HG03571 (cell line): ENCODE measurements around the gene SIKE1.
"Not testable (repeated sequence)": the region's sequence is repeated elsewhere in the genome, so short reads cannot be mapped to it uniquely, and the experiment has no call there.

Experiments used
- ATAC-seq: cut with Tn5 transposase; IDR thresholded peaks from one replicate; pipeline ENCODE4 v1.9.1; 2021; ENCODE audit not compliant: unreplicated experiment

SIKE1 gene

DNA sequence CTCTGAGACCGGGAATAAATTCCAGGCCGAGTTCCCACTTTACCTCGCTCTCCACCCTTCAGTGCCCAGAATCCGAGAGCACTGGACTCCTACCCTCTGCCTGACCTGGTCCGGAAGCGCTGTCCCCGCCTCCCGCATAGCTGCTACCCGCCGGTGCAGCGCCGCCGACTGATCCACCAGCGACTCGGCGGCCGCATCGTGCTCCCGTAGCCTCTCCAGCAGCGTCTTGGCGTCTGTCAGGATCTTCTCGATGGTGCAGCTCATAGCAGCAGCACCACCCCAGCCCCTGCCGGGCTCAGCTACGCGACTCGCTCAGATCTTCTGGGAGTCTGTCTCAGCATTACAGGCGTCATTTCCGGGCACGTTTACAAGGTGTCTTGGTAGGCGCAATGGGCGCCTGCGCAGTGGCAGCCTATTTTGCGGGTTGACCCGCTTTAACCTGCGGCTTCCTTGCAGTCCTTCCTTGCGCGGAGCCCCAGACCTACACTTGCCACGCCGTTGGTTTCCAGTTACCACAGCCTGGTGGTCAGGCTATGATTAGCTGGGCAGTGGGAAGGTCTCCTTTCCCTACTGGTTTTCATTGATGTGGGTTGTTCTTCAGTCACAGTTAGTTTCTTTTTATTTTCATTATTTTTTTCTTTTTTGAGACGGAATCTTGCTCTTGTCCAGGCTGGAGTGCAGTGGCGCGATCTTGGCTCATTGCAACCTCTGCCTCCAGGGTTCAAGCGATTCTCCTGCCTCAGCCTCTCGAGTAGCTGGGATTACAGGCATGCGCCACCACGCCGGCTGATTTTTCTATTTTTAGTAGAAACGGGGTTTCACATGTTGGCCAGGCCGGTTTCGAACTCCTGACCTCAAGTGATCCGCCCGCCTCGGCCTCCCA lies at the start of gene SIKE1:
TSS of gene SIKE1 (minus strand) at position 342 of the 883 bp plus-strand sequence. CDS start at position 264, 78 bp downstream.
- peak; percentile 97 for ATAC-seq

DNA sequence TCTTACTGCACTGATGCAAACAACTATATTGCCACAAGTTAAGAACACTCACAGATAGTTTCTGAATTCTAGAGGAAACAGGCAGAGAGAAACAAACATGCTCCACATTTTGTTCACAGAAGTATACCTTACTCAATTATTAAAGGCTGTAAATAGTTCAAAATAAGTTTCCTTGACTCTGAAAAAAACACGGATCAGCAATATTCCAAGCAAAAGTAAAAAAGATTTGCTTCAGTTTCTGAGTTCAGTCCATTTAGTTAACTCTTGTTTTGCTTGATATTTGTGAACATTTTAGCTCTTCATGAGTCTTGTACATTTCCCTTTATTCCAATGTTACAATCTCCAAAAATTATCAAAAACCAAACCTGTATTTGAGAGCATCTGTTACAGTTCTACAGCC lies 49.6 kb upstream of the SIKE1 start:
- ATAC-seq, result not testable (repeated sequence)

DNA sequence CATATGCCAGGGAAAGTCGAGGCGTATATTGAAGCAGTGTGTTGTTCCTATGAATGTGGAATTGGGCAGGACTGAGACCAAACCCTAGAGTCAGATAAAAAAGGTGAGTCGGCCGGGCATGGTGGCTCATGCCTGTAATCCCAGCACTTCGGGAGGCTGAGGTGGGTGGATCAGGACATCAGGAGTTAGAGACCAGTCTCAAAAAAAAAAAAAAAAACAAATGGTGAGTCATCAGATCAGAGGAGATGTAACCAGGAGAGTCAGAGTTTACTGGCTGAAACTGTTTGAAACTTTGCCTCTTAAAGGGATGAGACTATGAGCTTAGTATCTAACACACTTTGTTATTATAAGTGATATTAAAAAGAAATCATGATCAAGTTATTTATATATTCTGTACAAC lies 47.8 kb upstream of the SIKE1 start:
- no peak for ATAC-seq

DNA sequence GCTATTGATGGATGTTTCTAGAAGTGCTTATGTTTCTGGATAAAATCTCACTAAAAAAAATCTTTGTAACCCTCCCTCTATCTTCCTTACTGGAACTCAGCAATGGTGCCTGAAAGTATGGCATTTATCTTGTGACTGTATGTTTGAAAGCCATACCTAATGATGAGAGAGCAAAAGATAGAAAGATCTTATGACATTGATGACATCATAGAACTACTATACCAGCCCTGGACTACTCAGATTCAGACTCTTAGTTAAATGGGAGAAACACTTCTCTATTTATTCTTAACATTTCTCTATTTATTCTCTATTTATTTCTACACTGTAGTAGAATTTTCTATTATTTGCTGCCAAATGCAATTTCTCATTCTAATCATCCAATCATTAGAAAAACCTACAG lies 41.5 kb upstream of the SIKE1 start:
- ATAC-seq, result no peak

DNA sequence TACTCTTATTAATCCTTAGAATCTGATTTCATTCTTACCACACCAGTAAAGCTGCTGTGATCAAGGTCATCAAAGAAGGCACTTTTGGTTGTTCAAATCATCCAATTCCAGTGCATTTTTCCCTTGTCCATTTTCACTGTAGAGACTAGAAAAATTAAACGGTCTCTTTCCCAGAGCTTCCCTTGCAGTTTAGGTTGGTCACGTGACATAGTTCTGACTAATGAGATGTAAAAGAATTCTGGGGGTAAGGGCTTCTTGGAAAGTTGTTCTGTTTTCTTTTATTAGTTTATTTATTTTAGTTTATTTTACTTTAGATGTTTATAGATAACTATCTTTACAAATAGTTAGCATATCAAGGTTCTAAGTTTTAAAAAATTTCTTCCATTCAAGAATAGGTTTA lies 39.9 kb upstream of the SIKE1 start:
- no peak for ATAC-seq

DNA sequence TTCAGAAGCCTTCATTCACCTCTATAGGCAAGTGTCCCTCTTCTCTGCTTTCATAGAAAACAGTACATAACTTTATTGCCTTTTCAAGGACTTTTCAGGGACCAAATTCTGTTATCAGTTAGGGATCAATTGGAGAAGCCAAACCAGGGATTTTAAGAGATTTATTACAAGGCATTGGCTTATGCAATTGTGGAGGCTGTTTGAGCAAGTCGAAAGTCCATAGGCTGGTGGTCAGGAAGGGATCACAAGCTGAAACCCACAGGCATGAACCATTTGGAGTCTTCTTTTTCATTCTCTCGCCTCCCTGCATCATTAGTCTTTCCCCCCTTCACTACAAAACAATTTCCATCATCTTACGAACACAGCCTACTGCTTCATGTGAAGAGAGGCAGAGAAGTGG lies 39.4 kb upstream of the SIKE1 start:
- ATAC-seq, result no peak

DNA sequence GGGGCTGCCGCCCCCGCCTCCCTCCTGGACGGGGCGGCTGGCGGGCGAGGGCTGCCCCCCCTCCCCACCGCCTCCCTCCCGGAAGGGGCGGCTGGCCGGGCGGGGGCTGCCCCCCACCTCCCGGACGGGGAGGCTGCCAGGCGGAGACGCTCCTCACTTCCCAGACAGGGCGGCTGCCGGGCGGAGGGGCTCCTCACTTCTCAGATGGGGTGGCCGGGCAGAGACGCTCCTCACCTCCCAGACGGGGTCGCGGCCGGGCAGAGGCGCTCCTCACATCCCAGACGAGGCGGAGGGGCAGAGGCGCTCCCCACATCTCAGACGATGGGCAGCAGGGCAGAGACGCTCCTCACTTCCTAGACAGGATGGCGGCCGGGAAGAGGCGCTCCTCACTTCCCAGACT lies 24.0 kb upstream of the SIKE1 start:
- not testable (repeated sequence) for ATAC-seq

DNA sequence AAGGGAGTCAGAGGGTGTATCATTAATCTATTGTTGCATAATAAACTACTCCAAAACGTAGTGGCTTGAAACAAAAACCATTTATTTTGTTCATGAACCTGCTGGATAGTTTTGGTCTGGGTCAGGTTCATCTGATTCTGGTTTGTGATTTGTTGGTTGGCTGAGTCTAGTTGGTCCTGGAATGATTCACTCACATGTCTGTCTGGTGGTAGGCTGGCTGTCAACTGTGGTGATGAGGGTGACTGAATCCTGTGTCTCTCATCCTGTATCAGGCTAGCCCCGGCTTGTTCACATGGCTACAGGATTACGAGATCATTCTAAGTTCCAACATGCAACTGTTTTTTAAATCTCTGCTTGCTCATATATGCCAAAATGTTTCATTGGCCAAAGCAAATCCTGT lies 22.5 kb upstream of the SIKE1 start:
- ATAC-seq, result peak; percentile 55

DNA sequence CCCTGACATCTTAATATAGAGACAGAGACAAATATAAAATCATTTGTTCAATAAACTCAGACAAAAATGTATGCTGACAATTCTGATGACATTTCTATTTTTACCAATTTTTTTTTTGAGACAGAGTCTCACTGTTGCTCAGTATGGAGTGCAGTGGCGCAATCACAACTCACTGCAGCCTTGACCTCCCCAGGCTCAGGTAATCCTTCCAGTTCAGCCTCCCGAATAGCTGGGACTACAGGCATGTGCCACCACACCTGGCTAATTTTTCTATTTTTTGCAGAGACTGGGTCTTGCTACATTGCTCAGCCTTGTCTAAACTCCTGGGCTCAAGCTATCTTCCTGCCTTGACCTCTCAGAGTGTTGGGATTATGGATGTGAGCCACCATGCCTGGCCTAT lies 13.6 kb upstream of the SIKE1 start:
- ATAC-seq, result no peak

DNA sequence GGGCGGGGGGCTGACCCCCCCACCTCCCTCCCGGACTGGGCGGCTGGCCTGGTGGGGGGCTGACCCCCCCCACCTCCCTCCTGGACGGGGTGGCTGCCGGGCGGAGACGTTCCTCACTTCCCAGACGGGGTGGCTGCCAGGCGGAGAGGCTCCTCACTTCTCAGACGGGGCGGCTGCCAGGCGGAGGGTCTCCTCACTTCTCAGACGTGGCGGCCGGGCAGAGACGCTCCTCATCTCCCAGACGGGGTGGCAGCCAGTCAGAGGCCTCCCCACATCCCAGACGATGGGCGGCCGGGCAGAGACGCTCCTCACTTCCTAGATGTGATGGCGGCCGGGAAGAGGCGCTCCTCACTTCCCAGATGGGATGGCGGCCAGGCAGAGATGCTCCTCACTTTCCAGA lies 10.1 kb upstream of the SIKE1 start:
- not testable (repeated sequence) for ATAC-seq

DNA sequence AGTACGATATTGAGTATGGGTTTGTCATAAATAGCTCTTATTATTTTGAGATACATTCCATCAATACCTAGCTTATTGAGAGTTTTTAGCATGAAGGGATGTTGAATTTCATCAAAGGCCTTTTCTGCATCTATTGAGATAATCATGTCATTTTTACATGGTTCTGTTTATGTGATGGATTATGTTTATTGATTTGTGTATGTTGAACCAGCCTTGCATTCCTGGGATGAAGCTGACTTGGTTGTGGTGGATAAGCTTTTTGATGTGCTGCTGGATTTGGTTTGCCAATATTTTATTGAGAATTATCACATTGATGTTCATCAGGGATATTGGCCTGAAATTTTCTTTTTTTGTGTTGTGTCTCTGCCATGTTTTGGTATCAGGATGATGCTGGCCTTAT lies 6.0 kb upstream of the SIKE1 start:
- not testable (repeated sequence) for ATAC-seq

DNA sequence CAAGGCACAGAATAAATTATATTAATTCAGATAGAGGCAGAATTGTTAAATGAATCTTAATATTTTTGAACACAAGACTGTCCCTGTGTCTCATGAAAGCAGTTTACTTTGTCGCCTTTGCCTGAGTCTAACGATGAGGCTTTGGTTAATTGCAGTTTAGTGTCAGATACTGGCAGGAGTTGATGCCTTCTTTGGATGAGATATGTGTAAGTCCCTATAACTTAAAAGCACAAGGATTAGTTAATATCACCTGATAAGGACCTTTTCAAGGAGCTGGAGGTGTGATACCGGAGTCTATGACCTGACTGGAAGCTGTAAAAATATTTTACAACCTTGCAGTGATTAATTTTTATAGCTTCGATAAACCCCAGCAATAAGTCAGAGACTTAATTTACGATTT lies 2.0 kb upstream of the SIKE1 start:
- ATAC-seq, result no peak

DNA sequence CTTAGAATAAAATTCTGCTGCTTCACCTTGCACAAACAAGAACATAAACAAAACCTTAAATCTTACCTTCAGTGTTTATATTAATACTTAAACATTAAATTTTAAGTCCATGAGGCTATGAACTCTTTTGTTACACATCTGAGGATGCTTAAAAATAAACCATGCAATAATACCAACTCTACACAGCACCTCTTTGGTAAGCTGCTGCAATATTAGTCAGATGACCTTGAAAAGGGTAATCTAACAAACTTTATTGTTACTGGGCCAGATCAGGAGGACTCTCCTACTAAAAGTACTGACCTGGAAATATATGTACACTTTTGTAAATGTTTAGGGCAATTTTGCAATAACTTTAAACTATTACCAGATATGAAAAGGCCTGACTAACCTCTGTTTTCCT lies 763 bp downstream of the SIKE1 start:
- ATAC-seq, result no peak

DNA sequence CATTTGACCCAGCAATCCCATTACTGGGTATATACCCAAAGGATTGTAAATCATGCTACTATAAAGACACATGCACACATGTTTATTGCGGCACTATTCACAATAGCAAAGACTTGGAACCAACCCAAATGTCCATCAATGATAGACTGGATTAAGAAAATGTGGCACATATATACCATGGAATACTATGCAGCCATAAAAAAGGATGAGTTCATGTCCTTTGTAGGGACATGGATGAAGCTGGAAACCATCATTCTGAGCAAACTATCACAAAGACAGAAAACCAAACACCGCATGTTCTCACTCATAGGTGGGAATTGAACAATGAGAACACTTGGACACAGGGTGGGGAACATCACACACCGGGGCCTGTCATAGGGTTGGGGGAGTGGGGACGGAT lies 3.8 kb downstream of the SIKE1 start:
- not testable (repeated sequence) for ATAC-seq

DNA sequence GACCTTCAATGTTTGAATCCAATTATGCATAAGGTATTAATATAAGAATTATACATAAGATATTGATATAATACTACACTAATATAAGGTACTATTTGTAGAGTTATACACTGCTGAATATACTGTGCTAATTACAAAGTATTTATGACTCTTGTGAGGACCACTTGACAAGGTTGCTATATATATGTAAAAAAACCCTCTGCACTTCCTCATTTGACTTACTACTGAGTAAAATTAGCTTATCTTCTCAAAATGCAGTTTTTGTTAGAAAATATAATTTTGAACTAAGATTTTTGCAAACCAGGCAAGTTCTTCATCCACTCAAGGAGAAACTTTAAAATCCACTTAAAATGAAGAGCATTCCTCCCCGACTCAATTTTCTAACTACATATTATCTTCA lies 8.5 kb downstream of the SIKE1 start:
- no peak for ATAC-seq

DNA sequence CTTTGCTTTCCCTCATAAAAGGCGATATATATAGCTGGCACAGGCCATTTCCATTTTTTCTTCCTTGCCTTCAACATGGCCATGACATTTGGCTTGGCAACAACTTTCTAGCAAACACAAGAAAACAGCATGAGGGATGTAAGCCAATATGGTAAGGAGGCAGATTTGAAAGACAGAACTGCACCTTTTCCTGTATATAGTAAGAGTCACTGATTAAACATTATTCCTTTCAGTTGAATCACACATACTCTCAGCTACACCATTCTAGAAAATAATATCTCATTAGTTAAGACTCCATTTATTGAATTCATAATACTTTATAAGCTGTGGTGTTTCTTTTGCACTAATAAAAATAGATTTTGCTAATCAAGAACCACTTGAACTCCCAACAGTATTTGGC lies 9.5 kb downstream of the SIKE1 start:
- no peak for ATAC-seq

DNA sequence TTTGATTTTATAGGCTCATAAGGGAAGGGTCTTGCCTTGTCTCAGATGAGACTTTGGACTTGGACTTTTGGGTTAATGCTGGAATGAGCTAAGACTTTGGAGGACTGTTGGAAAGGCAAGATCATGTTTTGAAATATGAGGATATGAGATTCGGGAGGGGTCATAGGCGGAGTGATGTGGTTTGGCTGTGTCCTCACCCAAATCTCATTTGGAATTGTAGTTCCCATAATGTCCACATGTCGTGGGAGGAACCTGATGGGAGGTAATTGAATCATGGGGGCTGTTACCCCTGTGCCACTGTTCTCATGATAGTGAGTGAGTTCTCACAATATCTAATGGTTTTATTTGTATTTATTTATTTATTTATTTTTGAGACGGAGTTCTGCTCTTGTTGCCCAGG lies 15.8 kb downstream of the SIKE1 start:
- no peak for ATAC-seq

DNA sequence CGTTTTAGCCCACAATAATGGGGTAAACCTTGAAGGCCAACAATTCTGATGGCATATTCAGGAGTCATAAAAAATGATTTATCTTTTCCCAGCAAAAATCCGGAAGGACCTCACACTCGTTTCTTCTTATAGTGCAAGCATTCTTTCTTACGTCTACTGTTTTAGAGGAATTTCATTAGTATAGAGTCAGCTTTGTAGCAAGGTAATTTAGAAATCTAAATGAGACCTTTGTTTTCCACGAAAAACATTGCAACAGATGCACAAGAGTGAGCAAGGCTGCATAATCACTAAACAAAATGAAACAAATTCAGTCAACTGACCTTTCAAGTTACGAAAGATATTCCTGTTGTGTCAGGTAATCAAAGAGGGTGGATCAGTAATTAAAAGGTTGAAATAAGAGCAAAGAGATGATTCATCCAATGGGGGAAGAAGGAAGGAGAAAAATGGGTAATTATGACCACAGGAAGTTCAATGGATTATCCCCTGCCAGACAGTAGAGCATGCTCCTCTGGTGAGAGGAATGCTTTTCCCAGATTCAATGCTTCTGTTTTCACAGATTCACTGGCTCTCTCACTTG lies 22.1 kb downstream of the SIKE1 start:
- no peak for ATAC-seq

DNA sequence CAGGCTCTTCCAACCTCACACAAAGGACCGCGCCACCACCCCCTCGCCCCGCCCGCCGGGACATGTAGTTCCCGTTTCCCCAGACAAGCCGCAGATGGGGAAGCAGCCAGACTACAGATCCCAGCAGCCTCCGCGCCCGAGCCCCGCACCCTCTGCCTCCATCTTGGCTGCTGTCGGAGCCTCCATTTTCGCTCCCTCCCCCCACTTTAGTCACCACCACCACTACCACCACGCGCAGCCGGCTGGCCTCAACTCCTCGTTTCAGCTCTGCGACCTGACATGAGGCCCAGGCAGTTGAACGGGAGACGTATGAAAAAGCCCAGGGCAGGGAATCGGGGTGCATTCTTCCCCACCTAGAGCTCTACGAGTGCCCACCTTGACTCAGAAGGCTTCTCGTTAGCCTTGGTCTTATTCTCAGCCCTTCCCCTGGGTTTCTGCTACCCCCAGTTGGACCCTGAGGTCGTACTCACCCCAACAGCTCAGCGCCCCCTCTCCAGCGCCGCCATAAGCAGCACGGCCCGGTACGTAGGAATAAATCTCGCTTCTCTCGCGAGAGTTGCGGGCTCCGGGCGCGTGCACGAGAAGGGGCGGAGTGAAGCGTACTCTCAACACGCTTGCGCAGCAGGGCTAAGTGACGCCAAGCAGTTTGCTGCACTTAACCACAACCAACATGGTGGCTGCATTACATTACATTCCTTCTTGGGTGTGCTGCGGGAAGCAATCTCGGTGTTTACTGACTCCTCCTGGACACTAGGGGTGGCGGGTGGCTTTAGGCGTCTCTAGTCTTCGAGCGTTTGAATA lies 22.8 kb downstream of the SIKE1 start, which contains the start of gene CSDE1:
TSS of gene CSDE1 (minus strand) at position 530 of the 801 bp plus-strand sequence. CDS start 18,094 bp downstream, outside the sequence.
- ATAC-seq, result peak; percentile 84

DNA sequence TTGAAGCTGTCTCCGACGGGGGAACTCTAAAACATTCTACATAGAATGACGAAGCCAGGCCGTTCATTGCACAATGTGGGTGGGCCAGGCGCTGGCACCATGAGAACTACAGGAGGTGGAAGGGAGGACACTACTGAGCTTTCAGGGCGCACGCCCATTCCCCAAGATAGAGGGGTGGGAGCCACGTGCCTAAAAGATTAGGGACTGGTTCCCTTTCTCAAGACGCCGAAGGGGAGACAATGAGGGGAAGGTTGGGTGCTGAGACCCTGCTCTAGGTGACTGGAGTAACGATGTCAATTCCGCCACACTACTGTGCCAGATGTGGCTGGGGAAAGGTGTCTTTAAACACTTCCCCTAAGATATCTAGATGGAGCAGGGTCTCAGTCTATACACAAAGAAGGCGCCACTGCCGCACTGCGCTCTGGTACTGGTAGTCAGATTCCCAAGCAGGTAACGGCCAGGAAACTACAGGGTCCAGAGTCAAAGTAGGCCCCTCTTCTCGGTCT lies 23.5 kb downstream of the SIKE1 start:
- ATAC-seq, result no peak
